ENCODE results near the gene ANO10.

The ANO10 gene

GRCh38 chr3:43411429-43411828 lies 210.4 kb downstream of the ANO10 start:
- no peak overlapping the region for H3K4me3 ChIP-seq
- in situ Hi-C loops (cut with MboI; ENCODE audit: low sequenced_read_pairs): no loop called here

GRCh38 chr3:43410592-43410991 lies 211.2 kb downstream of the ANO10 start:
- in situ Hi-C loops (cut with MboI; ENCODE audit: low sequenced_read_pairs): no loop called here
- Histone ChIP-seq H3K4me3 (no peak overlapping the region), H3K27me3 (ENCODE audit: low read depth) (no peaks in the 10 kb centered on the region)

More at GRCh38 chr3:43411429-43411828, 210.4 kb downstream of the ANO10 start:
- Histone ChIP-seq H3K4me1 (peaks cover 2% of the 10 kb centered on the region; the same call in 1 of the 2 replicates), H3K36me3 (replicated peaks) (no peaks in the 10 kb centered on the region), H3K9me3 (no peaks in the 10 kb centered on the region), H3K27me3 (ENCODE audit: low read depth) (no peaks in the 10 kb centered on the region)
- no peak for DNase-seq (ENCODE audit: low spot score in 2 of 2)

GRCh38 chr3:43409506-43409905 lies 212.3 kb downstream of the ANO10 start:
- no peaks in the 10 kb centered on the region for H3K36me3 ChIP-seq (replicated peaks)
- H3K4me3 ChIP-seq: no peak overlapping the region
- no peak for DNase-seq (ENCODE audit: low spot score in 2 of 2)
- no peaks in the 10 kb centered on the region for H3K9me3 ChIP-seq
- no peaks in the 10 kb centered on the region for H3K27me3 ChIP-seq (ENCODE audit: low read depth)
- in situ Hi-C loops (cut with MboI; ENCODE audit: low sequenced_read_pairs): no loop called here
- H3K4me1 ChIP-seq: peaks cover 2% of the 10 kb centered on the region; the same call in 1 of the 2 replicates

More at GRCh38 chr3:43410592-43410991, 211.2 kb downstream of the ANO10 start:
- Histone ChIP-seq H3K9me3 (no peaks in the 10 kb centered on the region), H3K36me3 (replicated peaks) (no peaks in the 10 kb centered on the region), H3K4me1 (peaks cover 2% of the 10 kb centered on the region; the same call in 1 of the 2 replicates)
- no peak for DNase-seq (ENCODE audit: low spot score in 2 of 2)

GRCh38 chr3:43406643-43407023 lies 215.2 kb downstream of the ANO10 start:
- Histone ChIP-seq H3K9me3 (no peaks in the 10 kb centered on the region), H3K36me3 (replicated peaks) (no peaks in the 10 kb centered on the region), H3K27me3 (ENCODE audit: low read depth) (no peaks in the 10 kb centered on the region), H3K4me1 (no peaks in the 10 kb centered on the region), H3K4me3 (no peak overlapping the region)
- in situ Hi-C loops (cut with MboI; ENCODE audit: low sequenced_read_pairs): no loop called here
- no peak for DNase-seq (ENCODE audit: low spot score in 2 of 2)

GRCh38 chr3:43405888-43406642 lies 215.7 kb downstream of the ANO10 start:
- no peak overlapping the region for H3K4me3 ChIP-seq
- no peak for DNase-seq (ENCODE audit: low spot score in 2 of 2)
- H3K27me3 ChIP-seq (ENCODE audit: low read depth): no peaks in the 10 kb centered on the region
- no peaks in the 10 kb centered on the region for H3K9me3 ChIP-seq
- in situ Hi-C loops (cut with MboI; ENCODE audit: low sequenced_read_pairs): no loop called here
- no peaks in the 10 kb centered on the region for H3K4me1 ChIP-seq
- no peaks in the 10 kb centered on the region for H3K36me3 ChIP-seq (replicated peaks)

GRCh38 chr3:43400781-43401730 lies 220.8 kb downstream of the ANO10 start:
- H3K4me3 ChIP-seq: no peak overlapping the region
- peaks cover 4% of the 10 kb centered on the region for H3K4me1 ChIP-seq
- DNase-seq (ENCODE audit: low spot score in 2 of 2): no peak
- H3K9me3 ChIP-seq: no peaks in the 10 kb centered on the region
- H3K27me3 ChIP-seq (ENCODE audit: low read depth): no peaks in the 10 kb centered on the region
- H3K36me3 ChIP-seq (replicated peaks): no peaks in the 10 kb centered on the region
- in situ Hi-C loops (cut with MboI; ENCODE audit: low sequenced_read_pairs): no loop called here

- Histone ChIP-seq H3K36me3 (replicated peaks) (no peaks in the 10 kb centered on the region), H3K4me1 (peaks cover 4% of the 10 kb centered on the region), H3K9me3 (no peaks in the 10 kb centered on the region), H3K27me3 (ENCODE audit: low read depth) (no peaks in the 10 kb centered on the region), H3K4me3 (no peak overlapping the region)
- no peak for DNase-seq (ENCODE audit: low spot score in 2 of 2)
- in situ Hi-C loops (cut with MboI; ENCODE audit: low sequenced_read_pairs): no loop called here
These were observed 221.6 kb downstream of the ANO10 start for GRCh38 chr3:43400167-43400566.

GRCh38 chr3:43399034-43399433 lies 222.8 kb downstream of the ANO10 start:
- DNase-seq (ENCODE audit: low spot score in 2 of 2): no peak
- H3K4me3 ChIP-seq: no peak overlapping the region
- no peaks in the 10 kb centered on the region for H3K27me3 ChIP-seq (ENCODE audit: low read depth)
- H3K9me3 ChIP-seq: no peaks in the 10 kb centered on the region
- in situ Hi-C loops (cut with MboI; ENCODE audit: low sequenced_read_pairs): no loop called here
- H3K4me1 ChIP-seq: peaks cover 4% of the 10 kb centered on the region
- no peaks in the 10 kb centered on the region for H3K36me3 ChIP-seq (replicated peaks)

- no peak overlapping the region for H3K4me3 ChIP-seq
- no peaks in the 10 kb centered on the region for H3K36me3 ChIP-seq (replicated peaks)
- H3K4me1 ChIP-seq: peaks cover under 1% of the 10 kb centered on the region
- DNase-seq (ENCODE audit: low spot score in 2 of 2): no peak
- H3K9me3 ChIP-seq: no peaks in the 10 kb centered on the region
- in situ Hi-C loops (cut with MboI; ENCODE audit: low sequenced_read_pairs): no loop called here
- H3K27me3 ChIP-seq (ENCODE audit: low read depth): no peaks in the 10 kb centered on the region
These were observed 227.7 kb downstream of the ANO10 start for GRCh38 chr3:43394041-43394554.

- Histone ChIP-seq H3K27me3 (ENCODE audit: low read depth) (no peaks in the 10 kb centered on the region), H3K4me3 (no peak overlapping the region), H3K9me3 (no peaks in the 10 kb centered on the region), H3K36me3 (replicated peaks) (no peaks in the 10 kb centered on the region), H3K4me1 (no peaks in the 10 kb centered on the region)
- no peak for DNase-seq (ENCODE audit: low spot score in 2 of 2)
- in situ Hi-C loops (cut with MboI; ENCODE audit: low sequenced_read_pairs): no loop called here
These were observed 230.2 kb downstream of the ANO10 start for GRCh38 chr3:43391621-43392020.

- in situ Hi-C loops (cut with MboI; ENCODE audit: low sequenced_read_pairs): no loop called here
- Histone ChIP-seq H3K4me1 (no peaks in the 10 kb centered on the region), H3K36me3 (replicated peaks) (no peaks in the 10 kb centered on the region), H3K27me3 (ENCODE audit: low read depth) (no peaks in the 10 kb centered on the region), H3K4me3 (no peak overlapping the region), H3K9me3 (no peaks in the 10 kb centered on the region)
- DNase-seq (ENCODE audit: low spot score in 2 of 2): no peak
These were observed 231.6 kb downstream of the ANO10 start for GRCh38 chr3:43390255-43390588.

GRCh38 chr3:43389388-43390254 lies 232.2 kb downstream of the ANO10 start:
- in situ Hi-C loops (cut with MboI; ENCODE audit: low sequenced_read_pairs): no loop called here
- H3K4me1 ChIP-seq: no peaks in the 10 kb centered on the region

GRCh38 chr3:43388915-43389314 lies 232.9 kb downstream of the ANO10 start:
- no peak for DNase-seq (ENCODE audit: low spot score in 2 of 2)
- Histone ChIP-seq H3K4me1 (no peaks in the 10 kb centered on the region), H3K27me3 (ENCODE audit: low read depth) (no peaks in the 10 kb centered on the region), H3K4me3 (no peak overlapping the region), H3K36me3 (replicated peaks) (no peaks in the 10 kb centered on the region), H3K9me3 (0 out of 2 replicates have a peak, but pooled peaks cover 2% of the 10 kb centered on the region)
- in situ Hi-C loops (cut with MboI; ENCODE audit: low sequenced_read_pairs): no loop called here

More at GRCh38 chr3:43389388-43390254, 232.2 kb downstream of the ANO10 start:
- Histone ChIP-seq H3K36me3 (replicated peaks) (no peaks in the 10 kb centered on the region), H3K9me3 (0 out of 2 replicates have a peak, but pooled peaks cover 2% of the 10 kb centered on the region), H3K27me3 (ENCODE audit: low read depth) (no peaks in the 10 kb centered on the region), H3K4me3 (no peak overlapping the region)
- DNase-seq (ENCODE audit: low spot score in 2 of 2): no peak

Data from HAP-1 (cell line).